ENCODE results near the gene TEFM.
A peak's percentile ranks its signal among the peaks of the same experiment; 100 is the strongest.

DNA sequence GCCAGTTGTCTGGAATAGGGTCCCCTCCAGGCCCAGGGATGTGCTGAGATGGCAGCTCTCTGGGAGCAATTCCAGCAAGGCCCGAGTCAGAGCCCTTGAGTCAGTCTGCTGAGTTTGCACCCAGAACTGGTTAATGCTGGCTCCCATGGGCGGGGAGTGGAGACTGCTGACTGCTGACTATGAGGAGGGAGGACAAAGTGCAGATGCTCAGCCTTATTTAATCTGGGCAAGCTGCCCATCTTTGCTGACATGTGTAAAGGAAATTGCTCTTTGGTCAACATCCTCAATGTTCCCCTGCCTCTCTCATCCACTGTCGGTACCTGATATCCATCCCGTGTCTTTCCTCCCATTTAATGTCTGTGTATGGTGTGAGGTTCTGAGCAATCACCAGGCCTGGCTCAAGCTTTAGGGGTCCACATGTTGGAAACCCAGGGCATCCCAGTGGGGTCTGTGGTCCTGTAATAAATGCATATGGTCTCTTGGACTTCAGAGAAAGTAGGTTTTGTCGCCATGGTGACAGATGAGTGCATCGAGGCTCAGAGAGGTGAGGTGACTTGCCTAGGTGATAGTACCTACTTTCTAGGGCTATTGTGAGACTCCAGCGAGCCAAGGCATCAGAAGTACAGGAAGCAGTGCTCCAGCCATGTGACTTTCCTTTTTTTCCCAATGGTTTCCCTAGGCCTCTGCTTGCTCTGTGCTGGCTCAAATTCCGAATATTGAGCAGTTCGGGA lies 44.8 kb upstream of the TEFM start:
- TF ChIP-seq, protein P1, sequence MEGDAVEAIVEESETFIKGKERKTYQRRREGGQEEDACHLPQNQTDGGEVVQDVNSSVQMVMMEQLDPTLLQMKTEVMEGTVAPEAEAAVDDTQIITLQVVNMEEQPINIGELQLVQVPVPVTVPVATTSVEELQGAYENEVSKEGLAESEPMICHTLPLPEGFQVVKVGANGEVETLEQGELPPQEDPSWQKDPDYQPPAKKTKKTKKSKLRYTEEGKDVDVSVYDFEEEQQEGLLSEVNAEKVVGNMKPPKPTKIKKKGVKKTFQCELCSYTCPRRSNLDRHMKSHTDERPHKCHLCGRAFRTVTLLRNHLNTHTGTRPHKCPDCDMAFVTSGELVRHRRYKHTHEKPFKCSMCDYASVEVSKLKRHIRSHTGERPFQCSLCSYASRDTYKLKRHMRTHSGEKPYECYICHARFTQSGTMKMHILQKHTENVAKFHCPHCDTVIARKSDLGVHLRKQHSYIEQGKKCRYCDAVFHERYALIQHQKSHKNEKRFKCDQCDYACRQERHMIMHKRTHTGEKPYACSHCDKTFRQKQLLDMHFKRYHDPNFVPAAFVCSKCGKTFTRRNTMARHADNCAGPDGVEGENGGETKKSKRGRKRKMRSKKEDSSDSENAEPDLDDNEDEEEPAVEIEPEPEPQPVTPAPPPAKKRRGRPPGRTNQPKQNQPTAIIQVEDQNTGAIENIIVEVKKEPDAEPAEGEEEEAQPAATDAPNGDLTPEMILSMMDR (IDR thresholded peaks at IDR 0.05): no peak
- TF ChIP-seq POLR2A (IDR thresholded peaks at IDR 0.05): no peak
- TF ChIP-seq EP300 (IDR thresholded peaks at IDR 0.05): peak in 1 of 2 donors; percentile 67
